ENCODE measurements around the gene NDUFS1. TPM values are rescaled to one million over a fixed set of nuclear protein-coding genes. Genes with fewer than 3 reads are reported as not detected.

The NDUFS1 gene
- 50.3 to 71.4 TPM (median 62.5 TPM) in 5 replicates for total RNA-seq (2022; extraction: Qiagen RNA extraction; ENCODE audit: low read depth)

DNA sequence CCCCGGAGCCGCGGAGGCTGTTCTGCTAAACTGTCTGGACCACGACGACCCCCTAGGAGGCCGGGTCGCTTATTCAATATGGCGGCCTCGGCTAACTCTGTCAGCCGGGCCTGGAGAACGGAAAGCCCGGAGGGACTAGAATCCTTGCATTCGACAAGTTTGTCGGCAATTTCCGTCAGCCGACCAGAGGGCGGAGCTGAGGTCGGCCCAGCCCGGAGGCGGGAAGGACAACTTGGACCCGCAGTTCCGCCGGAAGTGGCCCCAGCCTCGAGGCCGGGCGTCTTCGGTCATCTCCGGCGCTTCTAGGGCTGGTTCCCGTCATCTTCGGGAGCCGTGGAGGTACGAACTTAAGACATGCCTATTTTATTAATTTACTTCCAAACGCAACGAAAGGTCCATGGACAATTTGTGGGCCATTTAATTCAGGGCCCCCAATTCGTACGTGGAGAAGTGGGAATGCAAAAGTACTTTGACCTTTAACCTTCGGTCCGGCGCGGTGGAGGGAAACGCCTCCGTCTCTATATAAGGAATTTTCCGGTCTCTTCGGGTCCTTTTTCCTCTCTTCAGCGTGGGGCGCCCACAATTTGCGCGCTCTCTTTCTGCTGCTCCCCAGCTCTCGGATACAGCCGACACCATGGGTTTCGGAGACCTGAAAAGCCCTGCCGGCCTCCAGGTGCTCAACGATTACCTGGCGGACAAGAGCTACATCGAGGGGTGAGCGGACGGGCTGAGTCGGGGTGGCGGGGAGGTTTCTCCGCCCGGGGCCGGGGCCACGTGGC is at the start of gene NDUFS1, which contains the start of gene EEF1B2:
Gene NDUFS1 (minus strand): TSS at position 99 of the 779 bp plus-strand sequence. CDS start 5,766 bp downstream, outside the sequence.
Gene EEF1B2 (plus strand): TSS at position 550 of the 779 bp plus-strand sequence. CDS start 85 bp downstream, at position 635.

GRCh38 chr2:206085742-206086445 is 73.3 kb downstream of the NDUFS1 start, which contains the start of gene INO80D:
INO80D (minus strand) TSS chr2:206086174; CDS start chr2:206063016, 23,158 bp downstream.

Other genes starting within 250 kb of the NDUFS1 start
- gene INO80D, start 73.3 kb downstream of the NDUFS1 start, total RNA-seq (2022; extraction: Qiagen RNA extraction; ENCODE audit: low read depth): 1.5 to 2.3 TPM (median 1.6 TPM) in 5 replicates
- gene EEF1B2, start 451 bp upstream of the NDUFS1 start, total RNA-seq (2022; extraction: Qiagen RNA extraction; ENCODE audit: low read depth): 1,038 to 1,113 TPM (median 1,044 TPM) in 5 replicates
- 0.86 to 1.6 TPM (median 1.2 TPM) in 5 replicates for gene ZDBF2, start 115.2 kb upstream of the NDUFS1 start, total RNA-seq (2022; extraction: Qiagen RNA extraction; ENCODE audit: low read depth)

Measured in A549 treated with CpdA at 1 μM for 4 hours (cell line).